PC-3 (cell line): ENCODE measurements around the gene RASAL2.
A peak's percentile ranks its signal among the peaks of the same experiment; 100 is the strongest.

ENCODE experiments used
- EZH2 ChIP-seq: fragments of 300-600 bp; sonication (generic); IDR thresholded peaks from one replicate; pipeline ENCODE4 v1.6.1; 2017; ENCODE audit warnings: antibody characterized with exemption, mild to moderate bottlenecking, low read length; ENCODE audit not compliant: unreplicated experiment
- EZH2phosphoT487 ChIP-seq: fragments of 300-600 bp; sonication (generic); IDR thresholded peaks from 2 replicates; pipeline ENCODE4 v1.6.1; 2018; ENCODE audit warnings: mild to moderate bottlenecking, antibody characterized with exemption, low read length, borderline replicate concordance
- TF ChIP-seq, protein P1 (sequence below): fragments of 300-600 bp; sonication (generic); conservative IDR thresholded peaks from 2 replicates; pipeline ENCODE4 v1.5.1; 2017; ENCODE audit warnings: antibody characterized with exemption, low read depth, mild to moderate bottlenecking, low read length

DNA sequence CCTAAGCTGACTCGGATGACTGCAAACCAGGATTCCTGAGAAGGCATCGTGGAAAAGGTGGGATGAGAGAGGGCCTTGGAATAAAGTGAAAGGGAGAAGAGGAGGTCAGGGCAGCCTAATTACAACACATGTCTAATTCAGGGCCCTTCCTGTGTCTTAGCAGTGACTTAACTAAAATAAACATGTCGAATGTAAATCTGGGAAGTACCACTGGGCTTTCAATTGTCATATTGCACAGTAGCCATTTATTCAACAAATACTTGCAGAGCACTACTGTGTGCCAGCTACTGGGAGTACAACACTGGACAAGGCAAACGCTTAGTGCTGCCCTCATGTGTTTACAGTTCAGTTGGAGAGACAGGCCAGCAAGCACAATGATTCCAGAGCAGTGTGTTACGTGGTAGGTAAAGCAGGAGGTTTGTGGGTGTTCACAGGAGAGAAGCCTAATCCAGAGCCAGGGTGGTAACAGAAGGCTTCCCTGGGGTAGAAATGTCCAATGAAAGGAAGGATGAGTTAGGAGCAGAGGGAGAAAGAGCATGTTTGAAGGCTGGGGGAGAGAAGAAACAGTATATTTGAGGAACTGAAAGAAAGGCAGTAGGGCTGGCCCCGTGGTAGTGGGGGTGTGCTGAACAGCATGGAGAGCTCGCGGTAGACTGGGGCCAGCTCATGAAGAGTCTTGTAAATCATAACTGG, 38.0 kb upstream of the RASAL2 start:
- TF ChIP-seq EZH2 (no peak), EZH2phosphoT487 (no peak)
- TF ChIP-seq, protein P1, sequence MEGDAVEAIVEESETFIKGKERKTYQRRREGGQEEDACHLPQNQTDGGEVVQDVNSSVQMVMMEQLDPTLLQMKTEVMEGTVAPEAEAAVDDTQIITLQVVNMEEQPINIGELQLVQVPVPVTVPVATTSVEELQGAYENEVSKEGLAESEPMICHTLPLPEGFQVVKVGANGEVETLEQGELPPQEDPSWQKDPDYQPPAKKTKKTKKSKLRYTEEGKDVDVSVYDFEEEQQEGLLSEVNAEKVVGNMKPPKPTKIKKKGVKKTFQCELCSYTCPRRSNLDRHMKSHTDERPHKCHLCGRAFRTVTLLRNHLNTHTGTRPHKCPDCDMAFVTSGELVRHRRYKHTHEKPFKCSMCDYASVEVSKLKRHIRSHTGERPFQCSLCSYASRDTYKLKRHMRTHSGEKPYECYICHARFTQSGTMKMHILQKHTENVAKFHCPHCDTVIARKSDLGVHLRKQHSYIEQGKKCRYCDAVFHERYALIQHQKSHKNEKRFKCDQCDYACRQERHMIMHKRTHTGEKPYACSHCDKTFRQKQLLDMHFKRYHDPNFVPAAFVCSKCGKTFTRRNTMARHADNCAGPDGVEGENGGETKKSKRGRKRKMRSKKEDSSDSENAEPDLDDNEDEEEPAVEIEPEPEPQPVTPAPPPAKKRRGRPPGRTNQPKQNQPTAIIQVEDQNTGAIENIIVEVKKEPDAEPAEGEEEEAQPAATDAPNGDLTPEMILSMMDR, result peak; percentile 51
